Measurements from ENCODE around the gene FBN2.
"Not testable (repeated sequence)": the region's sequence is repeated elsewhere in the genome, so short reads cannot be mapped to it uniquely, and the experiment has no call there.

Gene FBN2

GRCh38 chr5:128426090-128426534 lies 111.9 kb downstream of the FBN2 start:
- no peak for DNase-seq (ENCODE audit: low read depth in 2 of 2)

GRCh38 chr5:128424646-128425045 lies 113.4 kb downstream of the FBN2 start:
- no peak for DNase-seq (ENCODE audit: low read depth in 2 of 2)

GRCh38 chr5:128422612-128423011 lies 115.4 kb downstream of the FBN2 start:
- no peak for DNase-seq (ENCODE audit: low read depth in 2 of 2)

GRCh38 chr5:128414469-128414868 lies 123.6 kb downstream of the FBN2 start:
- DNase-seq (ENCODE audit: low read depth in 2 of 2) = no peak

- DNase-seq (ENCODE audit: low read depth in 2 of 2) = no peak
These were observed 124.7 kb downstream of the FBN2 start for GRCh38 chr5:128413356-128413755.

GRCh38 chr5:128412145-128412930 lies 125.7 kb downstream of the FBN2 start:
- DNase-seq (ENCODE audit: low read depth in 2 of 2) = no peak

- no peak for DNase-seq (ENCODE audit: low read depth in 2 of 2)
These were observed 128.8 kb downstream of the FBN2 start for GRCh38 chr5:128409166-128409800.

GRCh38 chr5:128408622-128409021 lies 129.4 kb downstream of the FBN2 start:
- DNase-seq (ENCODE audit: low read depth in 2 of 2) = no peak

- no peak for DNase-seq (ENCODE audit: low read depth in 2 of 2)
These were observed 130.1 kb downstream of the FBN2 start for GRCh38 chr5:128407944-128408343.

- no peak for DNase-seq (ENCODE audit: low read depth in 2 of 2)
These were observed 131.2 kb downstream of the FBN2 start for GRCh38 chr5:128406803-128407202.

- no peak for DNase-seq (ENCODE audit: low read depth in 2 of 2)
These were observed 132.9 kb downstream of the FBN2 start for GRCh38 chr5:128405159-128405558.

- no peak for DNase-seq (ENCODE audit: low read depth in 2 of 2)
These were observed 134.7 kb downstream of the FBN2 start for GRCh38 chr5:128403333-128403732.

GRCh38 chr5:128402506-128402905 lies 135.5 kb downstream of the FBN2 start:
- DNase-seq (ENCODE audit: low read depth in 2 of 2) = no peak

GRCh38 chr5:128400766-128401165 lies 137.3 kb downstream of the FBN2 start:
- DNase-seq (ENCODE audit: low read depth in 2 of 2) = not testable (repeated sequence)

GRCh38 chr5:128399111-128399510 lies 138.9 kb downstream of the FBN2 start:
- no peak for DNase-seq (ENCODE audit: low read depth in 2 of 2)

- no peak for DNase-seq (ENCODE audit: low read depth in 2 of 2)
These were observed 140.2 kb downstream of the FBN2 start for GRCh38 chr5:128397876-128398275.

- no peak for DNase-seq (ENCODE audit: low read depth in 2 of 2)
These were observed 143.0 kb downstream of the FBN2 start for GRCh38 chr5:128395073-128395472.

GRCh38 chr5:128384068-128384467 lies 154.0 kb downstream of the FBN2 start:
- no peak for DNase-seq (ENCODE audit: low read depth in 2 of 2)

GRCh38 chr5:128380337-128380736 lies 157.7 kb downstream of the FBN2 start:
- DNase-seq (ENCODE audit: low read depth in 2 of 2) = no peak

GRCh38 chr5:128378632-128379031 lies 159.4 kb downstream of the FBN2 start:
- DNase-seq (ENCODE audit: low read depth in 2 of 2) = no peak

GRCh38 chr5:128378196-128378595 lies 159.8 kb downstream of the FBN2 start:
- DNase-seq (ENCODE audit: low read depth in 2 of 2) = no peak

GRCh38 chr5:128376577-128376976 lies 161.5 kb downstream of the FBN2 start:
- no peak for DNase-seq (ENCODE audit: low read depth in 2 of 2)

- no peak for DNase-seq (ENCODE audit: low read depth in 2 of 2)
These were observed 171.9 kb downstream of the FBN2 start for GRCh38 chr5:128366147-128366546.
